ENCODE measurements around the gene SGMS2.

DNA sequence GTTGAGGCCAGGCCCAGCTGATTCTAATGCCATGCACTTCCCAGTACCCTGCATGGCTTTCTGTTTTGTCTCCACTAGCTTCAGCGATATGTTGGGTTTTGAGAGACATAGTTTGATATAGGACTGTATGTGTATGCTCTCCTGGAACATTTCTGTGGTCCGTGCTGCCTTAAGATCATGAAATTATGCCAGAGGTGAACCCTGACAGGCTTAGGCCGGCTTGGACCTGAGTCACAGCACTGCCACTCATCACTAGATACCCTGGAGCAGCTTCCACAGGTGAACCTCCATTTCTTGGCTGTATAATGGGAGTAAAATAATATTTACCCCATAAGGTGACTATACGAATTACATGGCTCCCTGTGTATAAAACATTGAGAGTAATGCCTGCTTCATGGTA lies 6.4 kb downstream of the SGMS2 start:
- TF ChIP-seq, protein P1, sequence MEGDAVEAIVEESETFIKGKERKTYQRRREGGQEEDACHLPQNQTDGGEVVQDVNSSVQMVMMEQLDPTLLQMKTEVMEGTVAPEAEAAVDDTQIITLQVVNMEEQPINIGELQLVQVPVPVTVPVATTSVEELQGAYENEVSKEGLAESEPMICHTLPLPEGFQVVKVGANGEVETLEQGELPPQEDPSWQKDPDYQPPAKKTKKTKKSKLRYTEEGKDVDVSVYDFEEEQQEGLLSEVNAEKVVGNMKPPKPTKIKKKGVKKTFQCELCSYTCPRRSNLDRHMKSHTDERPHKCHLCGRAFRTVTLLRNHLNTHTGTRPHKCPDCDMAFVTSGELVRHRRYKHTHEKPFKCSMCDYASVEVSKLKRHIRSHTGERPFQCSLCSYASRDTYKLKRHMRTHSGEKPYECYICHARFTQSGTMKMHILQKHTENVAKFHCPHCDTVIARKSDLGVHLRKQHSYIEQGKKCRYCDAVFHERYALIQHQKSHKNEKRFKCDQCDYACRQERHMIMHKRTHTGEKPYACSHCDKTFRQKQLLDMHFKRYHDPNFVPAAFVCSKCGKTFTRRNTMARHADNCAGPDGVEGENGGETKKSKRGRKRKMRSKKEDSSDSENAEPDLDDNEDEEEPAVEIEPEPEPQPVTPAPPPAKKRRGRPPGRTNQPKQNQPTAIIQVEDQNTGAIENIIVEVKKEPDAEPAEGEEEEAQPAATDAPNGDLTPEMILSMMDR (IDR thresholded peaks at IDR 0.05; ENCODE audit: low read length): no peak
- TF ChIP-seq EZH2phosphoT487 (IDR thresholded peaks at IDR 0.05; ENCODE audit: low read length): no peak
- TF ChIP-seq EZH2 (optimal IDR thresholded peaks at IDR 0.05; ENCODE audit: low read depth, low read length): no peak
